HG03060 (cell line): Measurements from ENCODE around the gene ARHGAP28.
"Not testable (repeated sequence)": the region's sequence is repeated elsewhere in the genome, so short reads cannot be mapped to it uniquely, and the experiment has no call there.

Experiments used
- ATAC-seq: cut with Tn5 transposase; IDR thresholded peaks from one replicate; pipeline ENCODE4 v1.9.1; 2021; ENCODE audit warnings: low read depth, moderate number of reproducible peaks; ENCODE audit not compliant: unreplicated experiment

The ARHGAP28 gene

DNA sequence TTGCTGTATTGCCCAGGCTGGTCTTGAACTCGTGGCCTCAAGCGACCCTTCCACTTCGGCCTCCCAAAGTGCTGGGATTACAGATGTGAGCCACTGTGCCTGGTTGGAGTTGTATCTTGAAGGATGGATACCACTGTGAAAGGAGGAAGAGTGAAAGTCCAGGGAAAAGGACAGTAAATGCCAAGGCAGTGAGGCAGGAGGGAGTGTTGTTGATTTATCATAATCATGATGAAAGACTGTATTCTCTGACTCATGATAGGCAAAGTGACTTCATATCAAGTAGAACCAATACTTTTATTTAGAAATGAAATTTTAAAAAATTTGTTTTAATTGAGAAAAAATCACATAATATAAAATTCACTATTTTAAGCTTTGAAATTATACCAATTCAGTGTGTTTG lies 162.3 kb downstream of the ARHGAP28 start:
- no peak for ATAC-seq

DNA sequence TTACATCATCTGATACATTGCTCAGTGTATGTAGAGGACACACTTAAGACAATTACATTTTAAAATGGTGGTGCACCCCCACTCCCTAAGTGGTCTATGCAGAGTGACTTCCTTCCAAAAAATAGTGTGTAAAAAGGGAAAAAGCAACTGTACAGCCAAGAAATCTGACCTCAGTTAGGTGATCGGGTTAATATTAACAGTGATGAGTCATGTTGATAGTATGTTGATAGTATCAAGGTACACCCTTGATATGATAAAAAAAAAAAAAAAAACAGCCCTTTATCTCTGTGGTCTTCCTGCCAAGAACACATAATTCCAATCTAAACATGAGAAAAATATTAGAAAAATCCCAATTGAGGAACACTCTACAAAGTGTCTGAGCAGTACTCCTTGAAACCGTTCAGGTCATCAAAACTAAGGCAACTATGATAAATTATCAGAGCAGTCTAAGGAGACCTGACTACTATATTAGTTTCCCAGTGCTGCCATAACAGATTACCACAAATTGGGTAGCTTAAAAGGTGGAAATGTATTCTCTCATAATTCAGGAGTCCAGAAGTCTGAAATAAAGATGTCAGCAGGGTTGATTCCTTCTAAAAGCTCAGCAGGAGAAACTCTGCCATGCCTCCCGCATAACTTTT lies 171.9 kb downstream of the ARHGAP28 start:
- no peak for ATAC-seq

DNA sequence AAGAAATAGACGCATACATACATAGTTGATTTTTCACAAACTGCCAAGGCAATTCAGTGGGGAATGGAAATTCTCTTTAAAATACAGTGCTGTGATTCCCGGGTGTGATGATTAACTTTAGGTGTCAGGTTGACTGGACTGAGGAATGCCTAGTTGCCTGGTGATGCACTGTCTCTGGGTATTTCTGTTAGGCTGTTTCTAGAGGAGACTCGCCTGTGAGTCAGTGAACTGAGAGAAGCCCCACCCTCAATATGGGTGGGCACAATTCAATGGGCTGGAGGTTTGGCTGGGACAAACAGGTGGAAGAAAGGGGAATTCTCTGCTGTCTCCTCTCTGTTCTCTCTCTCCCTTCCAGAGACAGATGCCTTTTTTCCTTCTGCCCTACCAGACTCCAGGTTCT lies 187.6 kb downstream of the ARHGAP28 start:
- ATAC-seq: no peak

DNA sequence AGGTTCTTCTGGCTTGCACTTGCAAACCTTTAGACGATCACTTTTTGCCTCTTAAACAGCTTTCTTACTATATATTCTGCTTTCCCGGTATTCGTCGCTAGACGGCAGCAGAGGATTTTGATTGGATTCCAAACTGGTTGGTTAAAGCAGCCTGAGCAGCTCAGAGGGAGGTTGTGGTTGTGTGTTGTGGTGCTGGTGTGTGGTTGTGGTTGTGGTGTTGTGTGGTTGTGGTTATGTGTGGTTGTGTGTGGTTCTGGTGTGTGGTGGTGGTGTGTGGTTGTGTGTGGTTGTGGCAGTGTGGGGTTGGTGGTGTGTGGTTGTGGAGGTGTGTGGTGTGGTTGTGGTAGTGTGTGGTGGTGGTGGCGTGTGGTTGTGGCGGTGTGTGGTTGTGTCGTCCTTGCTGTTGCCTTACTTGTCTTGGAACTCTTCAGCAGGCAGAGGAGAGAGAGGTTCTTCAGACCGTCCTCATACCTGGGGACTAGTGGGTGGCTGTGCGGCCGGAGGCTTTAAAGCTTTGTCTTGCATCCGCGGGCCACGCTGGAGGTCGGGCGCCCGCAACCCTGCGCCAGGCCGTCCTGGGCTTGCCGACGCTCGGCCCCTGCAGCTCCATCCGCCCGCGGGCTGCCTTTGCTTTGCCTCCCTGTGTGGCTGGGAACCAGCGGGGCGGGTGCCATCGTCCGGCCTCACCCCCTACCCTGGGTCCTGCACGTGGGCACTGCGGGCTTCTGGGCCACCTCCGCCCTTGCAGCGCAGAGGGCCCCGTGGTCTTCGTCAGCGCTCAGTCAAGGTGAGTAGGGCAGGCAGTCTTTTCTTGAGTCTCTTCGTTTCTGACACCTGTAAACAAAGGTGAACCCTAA lies 190.8 kb downstream of the ARHGAP28 start:
- ATAC-seq: no peak

DNA sequence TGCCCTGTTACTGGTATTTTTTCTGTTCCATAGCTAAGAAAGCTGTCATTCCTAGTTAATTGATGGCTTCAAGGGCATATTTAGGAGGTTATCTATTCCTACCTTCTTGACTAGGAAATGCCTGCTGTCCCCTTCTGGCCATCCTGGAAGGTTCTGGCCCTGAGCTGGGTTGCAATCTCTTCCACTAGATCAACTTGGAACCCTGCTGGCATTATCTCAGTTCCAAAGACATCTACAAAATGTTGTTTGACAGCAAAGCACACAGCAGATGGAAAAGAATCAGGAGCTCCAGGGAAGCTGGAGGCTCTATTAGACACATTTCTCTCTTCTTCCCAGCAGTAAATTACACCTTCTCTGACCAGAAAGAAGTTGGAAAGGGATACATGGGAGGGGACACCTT lies 192.1 kb downstream of the ARHGAP28 start:
- ATAC-seq: no peak

DNA sequence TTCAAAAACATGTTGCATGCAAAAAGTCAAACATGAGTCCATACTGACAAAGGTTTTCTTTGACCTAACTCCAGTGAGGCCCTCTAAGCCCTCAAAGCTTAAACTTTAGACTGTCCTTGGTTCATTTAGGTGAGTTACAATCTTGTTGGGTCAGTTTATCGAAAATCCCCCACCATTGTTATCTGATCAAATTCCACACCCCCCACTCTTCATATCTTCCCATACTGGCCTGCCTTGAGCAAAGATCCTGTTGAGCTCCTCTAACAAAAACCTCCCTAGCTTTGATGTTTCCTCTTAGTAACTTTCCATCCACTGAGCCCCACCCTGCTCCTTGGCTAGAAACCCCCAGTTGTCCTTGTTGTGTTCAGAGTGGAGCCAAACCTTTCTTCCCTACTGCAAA lies 193.7 kb downstream of the ARHGAP28 start:
- ATAC-seq: no peak

DNA sequence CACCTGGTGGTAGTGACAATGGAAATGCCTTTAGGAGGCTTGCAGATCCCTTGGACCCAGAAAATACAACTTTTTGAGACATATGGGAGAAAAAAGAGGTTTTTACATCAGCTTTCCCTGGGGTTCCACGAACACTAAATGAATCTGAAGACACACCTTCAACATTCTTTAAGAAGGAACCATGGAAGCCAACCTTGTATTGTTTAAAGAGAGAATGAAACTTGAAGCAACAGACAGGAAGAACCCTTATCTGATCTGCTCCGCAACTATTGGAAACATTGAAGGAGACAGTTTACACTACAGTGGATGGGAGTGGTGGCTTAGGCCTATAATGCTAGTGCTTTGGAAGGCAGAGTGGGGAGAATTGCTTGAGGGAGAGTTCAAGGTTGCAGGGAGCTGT lies 197.6 kb downstream of the ARHGAP28 start:
- ATAC-seq: no peak

DNA sequence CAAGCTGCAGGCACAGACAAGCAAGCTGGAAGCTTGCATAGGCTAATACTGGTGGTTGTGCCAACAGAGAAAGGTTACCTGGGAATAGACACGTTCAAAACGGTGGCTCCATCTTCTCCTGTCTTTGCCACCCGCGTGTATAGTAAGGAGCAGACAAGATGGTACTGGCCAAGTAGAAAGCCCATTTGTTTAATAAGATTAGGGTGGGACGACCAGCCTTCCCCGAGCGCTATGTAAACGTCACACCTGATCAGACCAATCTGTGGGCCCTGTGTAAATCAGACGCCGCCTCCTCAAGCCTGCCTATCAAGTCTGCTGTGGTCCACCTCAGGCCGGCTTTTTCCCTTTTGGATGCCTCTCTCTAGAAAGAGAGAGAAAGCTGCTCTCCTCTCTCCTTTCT lies 198.8 kb downstream of the ARHGAP28 start:
- no peak for ATAC-seq

DNA sequence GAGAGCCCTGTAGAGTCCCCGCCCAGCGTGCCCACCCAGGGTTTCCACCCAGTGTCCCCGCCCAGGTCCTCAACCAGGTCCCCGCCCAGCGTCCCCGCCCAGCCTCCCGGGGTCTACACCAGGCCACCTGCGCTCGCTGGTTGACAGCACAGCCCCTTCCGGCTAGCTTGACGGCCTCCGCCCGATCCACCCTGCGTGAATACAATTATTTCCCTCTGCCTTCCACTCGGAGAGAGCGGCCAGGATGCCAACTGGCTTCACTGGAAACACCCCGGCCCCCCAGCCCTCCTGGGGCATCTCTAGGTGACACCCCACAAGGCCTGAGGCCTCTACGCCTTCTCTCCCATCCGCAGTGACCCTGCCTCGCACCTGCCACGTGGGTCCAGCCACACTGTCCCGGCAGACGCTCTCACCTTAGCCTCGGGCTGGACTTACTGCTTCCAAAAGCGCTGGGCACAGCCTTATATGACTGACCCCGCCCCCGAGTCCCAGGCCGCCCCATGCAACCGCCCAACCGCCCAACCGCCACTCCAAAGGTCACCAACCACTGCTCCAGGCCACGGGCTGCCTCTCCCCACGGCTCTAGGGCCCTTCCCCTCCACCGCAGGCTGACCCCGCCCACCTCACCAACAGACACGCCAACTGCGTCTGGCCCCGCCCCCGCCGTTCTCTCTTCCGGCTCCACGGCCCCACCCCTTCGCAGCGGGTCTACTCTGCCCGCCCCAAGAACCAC lies 200.0 kb downstream of the ARHGAP28 start:
- no peak for ATAC-seq

DNA sequence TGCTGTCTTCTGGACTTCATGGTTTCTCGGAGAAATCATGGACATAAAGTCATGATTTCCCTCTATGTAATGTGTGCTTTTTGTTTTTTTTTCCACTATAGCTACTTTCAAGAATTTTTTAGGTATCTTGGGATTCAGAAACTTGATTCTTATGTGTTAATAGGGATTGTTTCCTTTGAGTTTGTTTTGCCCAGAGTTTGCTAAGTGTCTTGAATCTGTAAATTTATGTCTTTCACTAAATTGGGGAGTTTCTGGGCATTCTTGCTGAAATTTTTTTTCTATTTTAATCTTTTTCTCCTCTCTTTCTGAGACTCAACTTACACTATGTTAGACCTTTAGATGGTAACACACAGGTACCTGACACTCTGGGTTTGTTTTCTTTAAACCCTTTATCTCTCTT lies 205.3 kb downstream of the ARHGAP28 start:
- ATAC-seq: no peak

DNA sequence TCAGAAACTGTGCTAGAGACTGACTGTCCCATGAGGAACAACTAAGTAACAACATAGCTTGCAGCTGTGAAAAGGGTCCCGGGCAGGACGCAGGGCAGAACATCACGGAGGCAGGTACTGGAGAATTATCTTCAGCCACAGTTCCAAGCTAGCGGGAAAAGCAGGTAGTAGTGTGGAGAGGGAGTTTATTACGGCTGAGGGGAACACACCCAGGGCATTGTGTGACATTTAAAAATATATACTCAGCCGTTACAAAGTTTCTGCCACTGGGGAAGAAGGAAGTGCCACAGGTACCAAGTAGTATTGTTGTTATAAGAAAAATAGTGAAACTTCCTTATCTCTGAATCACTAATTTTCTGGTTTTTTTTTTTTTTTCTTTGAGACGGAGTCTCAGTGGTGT lies 208.5 kb downstream of the ARHGAP28 start:
- ATAC-seq: no peak

DNA sequence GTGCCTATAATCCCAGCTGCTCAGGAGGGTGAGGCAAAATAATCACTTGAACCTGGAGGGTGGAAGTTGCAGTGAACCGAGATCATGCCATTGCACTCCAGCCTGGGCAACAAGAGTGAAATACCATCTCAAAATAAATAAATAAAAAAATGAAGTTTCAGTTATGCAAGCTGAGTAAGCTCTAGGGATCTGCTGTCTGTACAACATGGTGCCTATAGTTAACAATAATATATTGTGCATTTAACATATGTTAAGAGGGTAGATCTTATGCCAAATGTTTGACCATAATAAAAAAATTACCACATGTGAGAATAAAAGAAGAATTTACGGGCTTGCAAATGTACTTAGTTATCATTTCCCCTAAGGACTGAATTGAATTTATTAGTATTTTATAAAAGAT lies 208.9 kb downstream of the ARHGAP28 start:
- not testable (repeated sequence) for ATAC-seq

DNA sequence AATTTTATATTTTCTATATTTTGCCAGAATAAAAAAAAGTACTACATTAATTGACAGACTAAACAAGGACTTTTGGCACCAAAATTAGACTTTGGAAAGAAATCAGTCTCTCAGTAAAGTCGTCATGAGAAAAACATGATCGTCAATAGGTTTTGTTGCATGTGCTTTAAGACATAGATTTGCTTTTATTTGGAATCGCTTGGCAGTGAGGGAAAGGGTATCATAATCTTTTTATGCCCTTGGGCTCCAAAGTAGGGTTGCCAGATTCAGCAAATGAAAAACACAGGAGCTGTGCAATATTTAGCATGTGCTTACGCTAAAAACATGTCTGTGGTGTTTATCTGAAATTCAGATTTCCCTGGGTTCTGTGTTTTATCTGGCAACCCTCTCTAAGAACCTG lies 210.5 kb downstream of the ARHGAP28 start:
- ATAC-seq: no peak

DNA sequence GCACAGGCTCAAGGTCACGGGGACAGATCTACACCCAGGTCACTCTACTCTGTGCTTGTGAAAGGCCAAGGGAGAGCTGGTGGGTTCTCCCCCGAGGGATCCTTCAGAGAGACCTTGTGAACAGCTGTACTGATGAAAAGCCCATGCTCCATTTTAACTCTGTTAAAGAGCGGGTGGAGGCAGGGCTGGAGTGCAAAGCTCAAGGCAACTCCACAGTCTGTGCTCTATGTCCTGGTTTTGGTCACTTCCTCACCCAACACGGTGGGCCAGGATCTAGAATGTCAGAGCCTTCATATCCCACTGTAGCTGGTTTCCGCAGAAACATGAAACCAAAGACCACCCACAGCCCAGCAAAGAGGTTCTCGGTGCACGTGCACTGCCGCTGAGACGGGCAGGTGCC lies 210.9 kb downstream of the ARHGAP28 start:
- no peak for ATAC-seq

DNA sequence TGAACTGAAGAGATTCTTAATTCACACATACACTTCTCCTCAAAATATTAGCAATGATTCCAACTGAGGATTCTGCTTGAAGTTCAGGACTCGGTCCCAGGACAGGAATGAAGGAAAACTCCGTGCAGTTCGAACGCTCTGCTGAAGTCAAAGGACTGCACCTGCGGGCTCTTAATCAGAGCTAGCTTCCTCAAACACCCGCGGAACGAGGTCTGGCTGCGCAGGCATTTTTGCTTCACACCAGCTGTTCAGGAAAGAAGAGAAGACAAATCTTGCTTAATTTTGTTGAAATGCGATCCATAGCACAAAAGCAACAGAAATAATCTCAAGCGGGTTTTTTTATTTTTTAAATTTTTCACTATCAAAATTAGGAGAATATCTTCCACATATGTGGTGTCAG lies 212.5 kb downstream of the ARHGAP28 start:
- ATAC-seq: no peak

DNA sequence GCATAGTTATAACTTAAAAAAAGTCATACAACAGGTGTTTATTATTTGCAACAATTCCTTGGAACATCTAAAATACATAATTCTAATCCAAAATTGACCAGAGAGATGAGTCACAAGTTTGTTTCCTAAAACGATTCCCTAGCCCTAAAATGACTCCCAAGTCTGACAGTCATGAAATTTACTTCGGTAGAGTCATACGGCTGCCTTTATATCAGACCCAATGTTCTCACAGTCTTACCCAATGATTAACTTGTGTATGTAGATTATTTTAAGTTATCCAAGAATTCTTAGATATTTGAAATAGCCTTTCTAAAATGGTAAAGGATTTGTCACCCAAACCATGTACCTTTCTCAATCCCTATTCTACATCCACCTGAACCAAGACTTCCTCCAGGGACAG lies 213.2 kb downstream of the ARHGAP28 start:
- no peak for ATAC-seq

DNA sequence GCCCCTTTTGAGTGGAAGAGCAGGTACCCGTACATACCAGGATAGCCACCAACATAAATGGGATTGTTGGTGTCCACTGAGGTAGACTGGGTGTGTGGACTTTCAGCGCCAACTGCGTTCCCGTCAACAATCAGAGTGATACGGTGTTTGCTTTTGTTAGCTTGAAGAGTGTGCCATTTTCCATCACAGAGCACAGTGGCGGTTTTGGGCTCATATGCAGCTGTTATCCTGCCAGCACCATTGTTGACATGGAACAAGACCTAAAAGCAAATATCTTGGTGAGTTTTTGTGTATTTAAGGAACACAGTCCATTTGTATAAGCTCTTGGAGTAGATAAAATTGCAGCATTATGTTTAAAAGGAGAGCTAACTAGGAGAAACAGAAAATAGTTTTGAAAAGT lies 213.6 kb downstream of the ARHGAP28 start:
- no peak for ATAC-seq

DNA sequence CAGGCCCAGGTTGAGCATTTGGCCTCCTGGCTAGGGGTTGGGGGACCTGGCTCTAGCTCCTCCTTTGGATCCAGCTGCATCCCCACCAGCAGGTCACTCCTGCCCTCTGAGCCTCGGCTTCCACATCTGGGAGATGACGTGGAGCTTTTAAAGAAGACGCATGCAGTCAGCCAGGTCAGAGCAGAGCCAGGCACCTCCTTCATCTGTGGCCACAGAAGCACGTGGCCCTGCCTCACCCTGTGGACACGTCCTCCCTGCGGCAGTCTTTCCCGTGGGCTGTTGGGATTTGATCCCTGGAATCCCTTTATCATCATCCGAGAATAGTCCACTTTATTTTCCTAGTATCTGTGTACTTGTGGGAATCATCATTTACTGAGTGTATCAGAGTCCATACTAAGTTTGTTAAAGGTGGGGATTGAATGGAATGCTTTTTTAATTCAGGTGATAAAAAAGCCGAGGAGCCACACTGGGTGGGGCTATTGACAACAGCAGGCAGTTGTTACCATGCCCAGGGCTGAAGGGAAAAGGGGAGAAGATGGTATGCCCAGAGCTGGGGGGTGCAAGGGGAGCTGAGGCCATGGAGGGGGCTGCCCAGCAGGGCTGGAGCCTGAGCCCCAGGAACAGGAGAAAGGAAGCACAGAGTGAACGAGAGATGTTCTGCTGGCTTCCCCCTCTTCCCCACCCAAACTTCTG lies 218.0 kb downstream of the ARHGAP28 start:
- ATAC-seq: no peak

DNA sequence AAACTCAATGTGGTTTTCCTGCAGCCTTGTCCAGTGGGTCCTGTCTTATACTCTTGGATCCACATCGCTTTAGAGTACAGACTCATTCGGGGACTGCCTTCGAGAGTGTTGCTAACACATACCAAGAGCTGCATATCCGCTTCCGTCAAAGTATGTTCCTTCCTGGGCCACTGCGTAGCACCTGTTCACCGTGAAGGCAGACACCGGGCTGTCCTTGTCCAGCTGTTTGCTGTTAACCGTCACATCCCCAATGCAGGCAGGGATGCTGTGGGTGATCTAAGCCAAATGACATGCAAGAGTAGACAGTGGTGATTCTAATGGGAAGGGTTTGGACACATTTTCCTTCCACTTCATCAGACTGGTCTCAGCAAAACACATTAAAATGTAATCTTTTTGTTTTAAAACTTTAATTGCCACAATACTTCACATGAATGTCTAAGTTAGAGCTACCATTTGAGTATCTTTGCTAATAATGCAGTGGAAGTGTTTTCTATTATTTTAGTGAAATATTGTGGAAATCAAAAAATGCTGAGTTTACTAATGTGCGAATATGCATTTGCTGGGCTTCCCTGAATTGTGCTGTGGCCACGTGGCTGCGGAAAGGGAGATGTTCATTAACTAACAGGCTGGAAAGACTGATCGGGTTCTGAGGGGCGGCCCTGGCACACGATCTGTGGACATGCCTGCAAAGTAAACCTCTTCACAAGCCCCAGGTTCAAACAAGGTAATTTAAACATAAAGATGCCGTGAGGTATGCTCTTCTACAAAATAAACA lies 219.0 kb downstream of the ARHGAP28 start:
- ATAC-seq: no peak
